Heart left ventricle (tissue), 16 donors: ENCODE results near the gene SEC61G. TPM values are rescaled to one million over a fixed set of nuclear protein-coding genes. Genes with fewer than 3 reads are reported as not detected.

Source experiments
- ATAC-seq, 4 donors: fragments of 200-7000 bp; cut with Tn5 transposase; one replicate each; pipeline ENCODE4 v1.9.1; 2020 to 2022; ENCODE audit warnings: moderate library complexity in 4 of 4, mild to moderate bottlenecking in 3 of 4, moderate number of reproducible peaks in 1 of 4
- DNase-seq, 5 donors: peaks; one replicate each; pipeline ENCODE4 v3.0.0-alpha.2; 2020
- H3K27ac ChIP-seq, 12 donors: fragments of 200-600 bp; sonication (generic) in 4 of 12; one replicate each; pipeline versions ENCODE4 v1.5.0 to v1.8.0; 2016 to 2022; ENCODE audit warnings: mild to moderate bottlenecking in 2 of 12
- H3K27me3 ChIP-seq, 9 donors: fragments of 200-600 bp; sonication (generic) in 2 of 9; one replicate each; pipeline versions ENCODE4 v1.5.1 to v1.8.0; 2016 to 2022; ENCODE audit warnings: mild to moderate bottlenecking in 3 of 9
- H3K36me3 ChIP-seq, 9 donors: fragments of 200-600 bp; sonication (generic) in 2 of 9; one replicate each; pipeline versions ENCODE4 v1.5.0 to v1.8.0; 2018 to 2022; ENCODE audit warnings: mild to moderate bottlenecking in 2 of 9
- H3K4me1 ChIP-seq, 12 donors: fragments of 200-600 bp; sonication (generic) in 4 of 12; one replicate each; pipeline versions ENCODE4 v1.5.0 to v1.8.0; 2016 to 2022; ENCODE audit warnings: mild to moderate bottlenecking in 3 of 12
- H3K4me3 ChIP-seq, 12 donors: fragments of 200-600 bp; sonication (generic) in 4 of 12; one replicate each; pipeline versions ENCODE4 v1.5.0 to v1.8.0; 2017 to 2022; ENCODE audit warnings: mild to moderate bottlenecking in 9 of 12, moderate library complexity in 4 of 12
- H3K9me3 ChIP-seq, 12 donors: fragments of 200-600 bp; sonication (generic) in 4 of 12; one replicate each; pipeline versions ENCODE4 v1.5.0 to v1.8.0; 2016 to 2022; ENCODE audit warnings: mild to moderate bottlenecking in 1 of 12
- POLR2A ChIP-seq, 2 donors: fragments of 450-650 bp; IDR thresholded peaks; one replicate each; pipeline ENCODE4 v1.6.1; 2017; ENCODE audit warnings: antibody characterized with exemption in 2 of 2, mild to moderate bottlenecking in 2 of 2, moderate library complexity in 2 of 2
- WGBS, 4 donors: extraction: QIAGEN DNeasy Blood & Tissue Kit in 2 of 4; methylation state at CpG; one replicate each; pipeline versions ENCODE4 v1.1.5 to v1.1.7; 2013 to 2018; 5-methylcytosine and 5-hydroxymethylcytosine counted together
- intact Hi-C, 10 donors: fragments of 100-400 bp; cut with DNase I; formaldehyde crosslinking; loops; one replicate each; pipeline versions ENCODE4 v1.11.1 to v1.14.2; 2022
- polyA plus RNA-seq, 2 donors: library from polyadenylated mRNA; stranded (reverse); fragments of 200-250 nt; gene quantifications; one replicate each; pipeline ENCODE4 v1.2.3, GENCODE V29; 2013
- total RNA-seq, 9 donors: library from RNA; depleted of rRNA in 2 of 9; stranded (reverse); fragments of >200 nt in 2 of 9; fragmentation: NEBNext Ultra II Directional in 3 of 9; extraction: Animal tissue kit (Norgen Biotek cat#: 25700) in 3 of 9; gene quantifications; one replicate each; pipeline versions ENCODE4 v1.1.0 to v1.2.4, GENCODE V29; 2016 to 2023
- TF ChIP-seq, protein P1 (sequence below), 12 donors: fragments of 200-600 bp; sonication (generic) in 4 of 12; IDR thresholded peaks; one replicate each; pipeline versions ENCODE4 v1.5.0 to v1.8.0; 2018 to 2022; ENCODE audit warnings: antibody characterized with exemption in 12 of 12, mild to moderate bottlenecking in 5 of 12
- donor health status: ischemic (EF 13 %, LVEDD 7.1; RV severe dilation, severe dysfunction).
- donor health status: healthy with polysubstance abuse.
- donor health status: DM: no; HTN: yes; CAD: no.
- donor health status: DM: no; HTN: no; CAD: no.
- donor health status: ischemic (EF 25% LVEDD 6.9; RV normal size, moderate dysfunction).
- donor health status: ischemic (EF 25% LVEDD 5.7; RV mildly dilated, moderate dysfunction).
- donor health status: healthy.
- donor health status: DM: yes; HTN: yes; CAD: no.
- donor health status: ischemic (EF 35%, LVEDD 5.7; RV mildly dilated, moderate dysfunction).
- donor health status: nonischemic (EF 11% LVEDD 7.7; RV severe dilation, severe dysfunction).
- donor health status: DM: yes; HTN: yes; CAD: no.
- donor health status: PGD.
- donor health status: ischemic (EF 29% LVEDD 5.4; RV normal size, mild dysfunction).
- donor health status: nonischemic (EF 23%, LVEDD 6.1; RV moderate dilation, normal function).

Gene SEC61G
- total and polyA plus RNA-seq, 11 donors = 65.7 to 629 (median 106) TPM

GRCh38 chr7:54729107-54729506 is 29.9 kb downstream of the SEC61G start:
- H3K36me3 ChIP-seq = no peaks in the 10 kb centered on the region
- 80 to 87% (median 85%) methylated on average over 1 of the region's 1 CpG for WGBS, 4 donors
- TF ChIP-seq POLR2A (IDR thresholded peaks at IDR 0.05) = no peak
- TF ChIP-seq, protein P1, sequence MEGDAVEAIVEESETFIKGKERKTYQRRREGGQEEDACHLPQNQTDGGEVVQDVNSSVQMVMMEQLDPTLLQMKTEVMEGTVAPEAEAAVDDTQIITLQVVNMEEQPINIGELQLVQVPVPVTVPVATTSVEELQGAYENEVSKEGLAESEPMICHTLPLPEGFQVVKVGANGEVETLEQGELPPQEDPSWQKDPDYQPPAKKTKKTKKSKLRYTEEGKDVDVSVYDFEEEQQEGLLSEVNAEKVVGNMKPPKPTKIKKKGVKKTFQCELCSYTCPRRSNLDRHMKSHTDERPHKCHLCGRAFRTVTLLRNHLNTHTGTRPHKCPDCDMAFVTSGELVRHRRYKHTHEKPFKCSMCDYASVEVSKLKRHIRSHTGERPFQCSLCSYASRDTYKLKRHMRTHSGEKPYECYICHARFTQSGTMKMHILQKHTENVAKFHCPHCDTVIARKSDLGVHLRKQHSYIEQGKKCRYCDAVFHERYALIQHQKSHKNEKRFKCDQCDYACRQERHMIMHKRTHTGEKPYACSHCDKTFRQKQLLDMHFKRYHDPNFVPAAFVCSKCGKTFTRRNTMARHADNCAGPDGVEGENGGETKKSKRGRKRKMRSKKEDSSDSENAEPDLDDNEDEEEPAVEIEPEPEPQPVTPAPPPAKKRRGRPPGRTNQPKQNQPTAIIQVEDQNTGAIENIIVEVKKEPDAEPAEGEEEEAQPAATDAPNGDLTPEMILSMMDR (IDR thresholded peaks at IDR 0.05) = no peak
- ATAC-seq (no peak), DNase-seq (no peak)
- H3K9me3 ChIP-seq = peaks cover 0 to 3% (median 0%) of the 10 kb centered on the region in 12 donors
- no peak overlapping the region for H3K27ac ChIP-seq
- intact Hi-C loops = no loop called here
- H3K4me1 ChIP-seq = no peaks in the 10 kb centered on the region
- no peak overlapping the region for H3K4me3 ChIP-seq
- no peaks in the 10 kb centered on the region for H3K27me3 ChIP-seq

DNA sequence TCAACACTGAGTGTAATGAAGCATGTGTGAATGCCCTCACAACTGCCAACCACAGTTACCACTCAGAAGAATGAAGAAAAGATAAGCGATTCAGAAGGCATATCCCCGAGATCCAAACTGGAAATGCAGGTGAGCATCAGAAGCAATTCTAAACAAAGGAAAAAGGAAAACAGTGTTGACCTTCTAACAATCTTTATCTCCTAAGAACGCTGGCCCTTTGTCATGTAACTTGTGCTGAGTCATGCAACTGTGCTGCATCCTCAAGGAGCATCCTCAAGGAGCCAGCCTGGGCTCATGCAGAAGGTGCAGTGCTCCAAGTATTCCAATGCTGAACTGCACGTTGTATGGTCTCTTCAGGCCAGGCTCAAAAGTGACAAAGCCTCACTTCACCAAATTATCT is 30.6 kb downstream of the SEC61G start:
- intact Hi-C loops = no loop called here
- Histone ChIP-seq H3K27me3 (no peaks in the 10 kb centered on the region), H3K9me3 (peaks cover 0 to 3% (median 0%) of the 10 kb centered on the region in 12 donors), H3K27ac (no peak overlapping the region), H3K4me3 (no peak overlapping the region), H3K36me3 (no peaks in the 10 kb centered on the region), H3K4me1 (no peaks in the 10 kb centered on the region)
- DNase-seq (no peak), ATAC-seq (no peak)
- WGBS, 4 donors = 52 to 60% (median 56%) methylated on average over 4 of the region's 4 CpGs
- no peak for TF ChIP-seq POLR2A (IDR thresholded peaks at IDR 0.05)
- TF ChIP-seq, protein P1 (IDR thresholded peaks at IDR 0.05) = no peak

- DNase-seq = no peak
- Histone ChIP-seq H3K36me3 (no peaks in the 10 kb centered on the region), H3K9me3 (peaks cover 0 to 2% (median 0%) of the 10 kb centered on the region in 12 donors), H3K4me1 (no peaks in the 10 kb centered on the region), H3K4me3 (no peak overlapping the region), H3K27ac (no peak overlapping the region), H3K27me3 (peaks cover 0 to 3% (median 0%) of the 10 kb centered on the region in 9 donors)
- ATAC-seq = no peak
- intact Hi-C loops = no loop called here
- TF ChIP-seq, protein P1 (IDR thresholded peaks at IDR 0.05) = no peak
- no peak for TF ChIP-seq POLR2A (IDR thresholded peaks at IDR 0.05)
- 87 to 90% (median 89%) methylated on average over 7 of the region's 7 CpGs for WGBS, 4 donors
These were observed 33.8 kb downstream of the SEC61G start for GRCh38 chr7:54725255-54725654.

GRCh38 chr7:54722502-54722901 is 36.5 kb downstream of the SEC61G start:
- peaks cover 0 to 3% (median 0%) of the 10 kb centered on the region in 9 donors for H3K27me3 ChIP-seq
- peaks cover 0 to 4% (median 0%) of the 10 kb centered on the region in 12 donors for H3K9me3 ChIP-seq
- TF ChIP-seq, protein P1 (IDR thresholded peaks at IDR 0.05) = no peak
- TF ChIP-seq POLR2A (IDR thresholded peaks at IDR 0.05) = no peak
- H3K4me3 ChIP-seq = no peak overlapping the region
- no peak overlapping the region for H3K27ac ChIP-seq
- intact Hi-C loops = no loop called here
- H3K36me3 ChIP-seq = no peaks in the 10 kb centered on the region
- 74 to 84% (median 78%) methylated on average over 1 of the region's 1 CpG for WGBS, 4 donors
- DNase-seq (no peak), ATAC-seq (no peak)
- no peaks in the 10 kb centered on the region for H3K4me1 ChIP-seq
